GM13976 (cell line): ENCODE results near the gene GFOD2.
"Not testable (repeated sequence)": the region's sequence is repeated elsewhere in the genome, so short reads cannot be mapped to it uniquely, and the experiment has no call there.

ENCODE experiments used
- DNase-seq: peaks from one replicate; pipeline ENCODE4 v3.0.0; 2012; ENCODE audit warnings: low spot score
- in situ Hi-C: fragments of 300-500 bp; cut with MboI; formaldehyde crosslinking; loops from one replicate; pipeline ENCODE4 v1.12.0; 2022; ENCODE audit warnings: low sequenced_read_pairs, mixed read lengths, inconsistent platforms; ENCODE audit not compliant: unreplicated experiment
- TF ChIP-seq, protein P1 (sequence below): IDR thresholded peaks from 2 replicates; pipeline ENCODE4 v1.5.1; 2012; ENCODE audit warnings: borderline replicate concordance, mild to moderate bottlenecking; ENCODE audit not compliant: insufficient read depth; ENCODE audit errors: extremely low read depth, missing control alignments, control extremely low read depth

Gene GFOD2

GRCh38 chr16:67761924-67762323, 42.8 kb upstream of the GFOD2 start:
- TF ChIP-seq, protein P1, sequence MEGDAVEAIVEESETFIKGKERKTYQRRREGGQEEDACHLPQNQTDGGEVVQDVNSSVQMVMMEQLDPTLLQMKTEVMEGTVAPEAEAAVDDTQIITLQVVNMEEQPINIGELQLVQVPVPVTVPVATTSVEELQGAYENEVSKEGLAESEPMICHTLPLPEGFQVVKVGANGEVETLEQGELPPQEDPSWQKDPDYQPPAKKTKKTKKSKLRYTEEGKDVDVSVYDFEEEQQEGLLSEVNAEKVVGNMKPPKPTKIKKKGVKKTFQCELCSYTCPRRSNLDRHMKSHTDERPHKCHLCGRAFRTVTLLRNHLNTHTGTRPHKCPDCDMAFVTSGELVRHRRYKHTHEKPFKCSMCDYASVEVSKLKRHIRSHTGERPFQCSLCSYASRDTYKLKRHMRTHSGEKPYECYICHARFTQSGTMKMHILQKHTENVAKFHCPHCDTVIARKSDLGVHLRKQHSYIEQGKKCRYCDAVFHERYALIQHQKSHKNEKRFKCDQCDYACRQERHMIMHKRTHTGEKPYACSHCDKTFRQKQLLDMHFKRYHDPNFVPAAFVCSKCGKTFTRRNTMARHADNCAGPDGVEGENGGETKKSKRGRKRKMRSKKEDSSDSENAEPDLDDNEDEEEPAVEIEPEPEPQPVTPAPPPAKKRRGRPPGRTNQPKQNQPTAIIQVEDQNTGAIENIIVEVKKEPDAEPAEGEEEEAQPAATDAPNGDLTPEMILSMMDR, result no peak
- no peak for DNase-seq
- in situ Hi-C loops, result no loop called here

DNA sequence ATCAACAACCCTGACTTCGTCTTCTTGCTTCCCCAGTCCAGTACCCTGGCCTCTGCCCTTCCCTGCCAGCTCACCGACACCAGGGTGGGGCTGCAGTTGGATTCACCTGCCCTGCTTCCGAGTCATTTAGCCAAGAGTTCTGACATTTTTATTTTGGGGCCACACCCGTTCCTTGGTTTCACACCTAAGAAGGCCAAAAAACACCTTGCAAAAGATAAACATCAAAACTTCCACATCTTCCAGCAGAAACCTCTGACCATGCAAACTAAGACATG, 41.8 kb upstream of the GFOD2 start:
- TF ChIP-seq, protein P1, result no peak
- DNase-seq, result no peak
- in situ Hi-C loops, result no loop called here

DNA sequence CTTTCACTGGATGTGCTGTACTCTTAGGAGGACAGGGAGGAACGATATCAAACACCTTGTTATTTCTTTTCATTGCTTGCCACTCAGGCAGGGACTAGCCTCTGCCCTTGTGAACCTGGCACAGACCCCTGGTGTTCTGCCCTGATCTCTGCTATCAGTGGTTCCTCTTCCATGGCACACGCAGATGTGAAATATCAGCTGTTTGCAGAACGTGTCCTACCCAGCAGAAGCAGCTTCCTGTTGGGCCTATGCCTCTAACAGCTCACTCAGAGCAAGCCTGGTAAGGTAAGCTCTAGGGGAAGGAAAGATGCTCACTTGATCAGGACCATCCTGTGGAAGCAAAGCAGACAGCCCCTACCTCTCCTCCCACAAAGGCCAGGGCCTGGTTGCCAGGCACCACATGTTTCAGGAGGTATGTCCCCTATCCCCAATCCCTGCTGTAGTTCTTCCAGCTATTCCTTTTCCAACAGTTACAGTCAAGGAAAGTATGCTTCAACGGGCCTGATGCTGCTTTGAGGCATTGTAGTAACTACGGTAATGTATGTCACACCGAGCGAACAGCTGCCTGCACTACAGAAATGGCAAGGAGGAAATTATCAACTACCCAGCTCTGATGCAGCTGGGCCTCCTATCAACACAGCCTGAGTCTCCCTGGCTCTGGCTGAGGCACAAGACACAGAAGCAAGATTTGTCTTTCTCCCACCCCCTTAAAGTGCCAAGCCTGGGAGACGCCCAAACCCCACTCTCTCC, 41.3 kb upstream of the GFOD2 start:
- DNase-seq, result no peak
- in situ Hi-C loops, result no loop called here

DNA sequence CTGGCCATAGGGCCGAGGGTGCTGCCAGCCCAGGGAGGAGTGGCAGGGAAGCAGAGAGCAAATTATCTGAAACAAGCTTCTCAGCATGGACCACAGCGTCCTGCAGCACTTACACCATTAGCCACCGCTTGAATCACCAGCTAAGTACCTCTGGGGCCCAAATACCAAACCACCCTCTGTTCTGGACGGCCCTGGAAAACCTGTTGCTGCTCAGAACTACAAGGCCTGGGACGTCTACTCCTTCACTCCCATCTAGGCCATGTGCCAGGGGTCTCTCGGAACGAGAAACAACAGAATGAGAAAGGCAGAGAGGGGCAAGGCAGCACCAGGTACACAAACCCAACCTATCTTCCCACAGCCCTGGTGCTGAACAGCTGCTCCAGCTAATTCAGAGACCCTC, 39.9 kb upstream of the GFOD2 start:
- TF ChIP-seq, protein P1, result no peak
- in situ Hi-C loops, result no loop called here
- DNase-seq, result no peak

More for the DNA sequence above, 41.3 kb upstream of the GFOD2 start:
- TF ChIP-seq, protein P1, result no peak

DNA sequence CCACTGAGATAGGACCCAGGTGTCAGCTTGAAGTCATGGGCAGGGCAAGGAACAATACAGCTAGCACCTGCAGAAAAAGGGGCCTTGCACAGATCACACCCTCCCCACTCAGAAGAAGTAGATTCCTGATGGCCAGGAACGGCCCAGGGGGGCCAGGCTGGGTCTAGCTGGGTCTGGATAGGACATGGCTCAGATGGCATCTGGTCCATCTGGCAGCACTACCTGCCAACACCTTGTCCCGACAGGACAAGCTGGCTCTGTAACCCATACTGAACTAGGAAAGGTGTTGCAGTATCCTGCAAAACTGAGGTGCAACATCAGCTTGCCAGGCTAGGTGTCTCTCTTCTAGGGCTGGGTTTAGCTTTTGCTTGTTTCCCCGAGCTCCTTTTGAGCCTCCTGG, 38.9 kb upstream of the GFOD2 start:
- in situ Hi-C loops, result no loop called here
- DNase-seq, result no peak
- TF ChIP-seq, protein P1, result no peak

DNA sequence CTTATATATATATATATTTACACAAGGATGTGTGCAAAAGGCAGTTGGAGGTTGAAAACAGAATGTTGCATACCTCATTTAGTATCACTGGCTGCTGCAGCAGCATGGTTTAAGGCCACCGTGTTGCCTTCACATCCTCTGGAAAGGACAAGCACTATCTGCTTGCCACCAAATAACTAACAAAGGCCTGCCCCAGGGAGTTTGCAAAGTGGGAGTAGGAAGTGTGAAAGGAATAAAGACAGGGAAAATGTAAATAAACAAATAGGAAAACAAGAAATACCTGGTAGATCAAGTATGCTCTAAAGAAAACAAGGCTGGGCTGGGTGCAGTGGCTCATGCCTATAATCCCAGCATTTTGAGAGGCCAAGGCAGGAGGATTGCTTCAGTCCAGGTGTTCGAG, 33.5 kb upstream of the GFOD2 start:
- no peak for DNase-seq
- in situ Hi-C loops, result no loop called here
- TF ChIP-seq, protein P1, result no peak

- DNase-seq, in situ Hi-C loops: not testable (repeated sequence)
Observed at GRCh38 chr16:67751331-67751730, 32.2 kb upstream of the GFOD2 start.
